IMR-90 (cell line): Measurements from ENCODE around the gene NKX6-2. TPM values are rescaled to one million over a fixed set of nuclear protein-coding genes. Genes with fewer than 3 reads are reported as not detected.

Experiments used
- ATAC-seq: fragments of 200-7000 bp; cut with Tn5 transposase; 2 replicates; pipeline ENCODE4 v1.9.1; 2020; ENCODE audit warnings: low read depth, mild to moderate bottlenecking, moderate library complexity
- BruUV-seq: library from RNA; stranded (reverse); fragments of 400-500 nt; replicated peaks from 2 replicates; lab custom pipeline; 2021; lab: Mats Ljungman, UMichigan
- CTCF ChIA-PET: fragments of 300-600 bp; formaldehyde crosslinking; extraction: SDS; loops from one replicate; lab custom pipeline; 2021; ENCODE audit warnings: antibody characterized with exemption; lab: Yijun Ruan, JAX
- POLR2A ChIA-PET: fragments of 300-600 bp; sonication (Branson Sonifier 250); formaldehyde crosslinking; loops from one replicate; lab custom pipeline; 2022; ENCODE audit warnings: antibody characterized with exemption; ENCODE audit not compliant: unreplicated experiment; lab: Charles Lee
- DNase-seq: peaks from one replicate; pipeline ENCODE4 v3.0.0; 2013
- H2AFZ ChIP-seq: replicated peaks from 2 replicates; pipeline ENCODE3; 2013; ENCODE audit warnings: low read length, mild to moderate bottlenecking; ENCODE audit not compliant: poor library complexity
- H2AK5ac ChIP-seq: 2 replicates; pipeline ENCODE4 v1.6.1; 2013; ENCODE audit warnings: low read depth, low read length, inconsistent platforms
- H2AK9ac ChIP-seq: replicated peaks from 2 replicates; pipeline ENCODE3; 2013; ENCODE audit warnings: mild to moderate bottlenecking, low read depth, low read length, moderate library complexity; ENCODE audit not compliant: poor library complexity
- H2BK120ac ChIP-seq: 2 replicates; pipeline ENCODE4 v1.6.1; 2013; ENCODE audit warnings: low read depth, low read length, inconsistent platforms
- H2BK15ac ChIP-seq: 3 replicates; pipeline ENCODE4 v1.6.1; 2013; ENCODE audit warnings: low read depth, low read length, inconsistent platforms
- H2BK20ac ChIP-seq: 2 replicates; pipeline ENCODE4 v1.6.1; 2013; ENCODE audit warnings: low read depth, mild to moderate bottlenecking, inconsistent platforms, low read length, moderate library complexity
- H2BK5ac ChIP-seq: 2 replicates; pipeline ENCODE4 v1.6.1; 2013; ENCODE audit warnings: mild to moderate bottlenecking, low read depth, low read length, inconsistent platforms; ENCODE audit not compliant: poor library complexity, severe bottlenecking
- H3K14ac ChIP-seq: replicated peaks from 2 replicates; pipeline ENCODE4 v1.6.1; 2013; ENCODE audit warnings: low read depth, low read length, inconsistent platforms
- H3K18ac ChIP-seq: 2 replicates; pipeline ENCODE4 v1.6.1; 2013; ENCODE audit warnings: low read depth, low read length, control low read depth
- H3K23ac ChIP-seq: 2 replicates; pipeline ENCODE4 v1.6.1; 2013; ENCODE audit warnings: low read depth, low read length, inconsistent platforms
- H3K27ac ChIP-seq: 2 replicates; pipeline ENCODE4 v1.5.1; 2013; ENCODE audit warnings: mild to moderate bottlenecking, control low read depth, low read length; ENCODE audit not compliant: insufficient read depth
- H3K27me3 ChIP-seq: 2 replicates; pipeline ENCODE4 v1.6.1; 2013; ENCODE audit warnings: low read length; ENCODE audit not compliant: control insufficient read depth, insufficient read depth
- H3K36me3 ChIP-seq: 2 replicates; pipeline ENCODE4 v1.6.1; 2013; ENCODE audit warnings: low read length, mixed read lengths; ENCODE audit not compliant: control insufficient read depth, insufficient read depth
- H3K4ac ChIP-seq: 2 replicates; pipeline ENCODE4 v1.6.1; 2013; ENCODE audit warnings: low read depth, low read length, inconsistent platforms
- H3K4me1 ChIP-seq: 2 replicates; pipeline ENCODE4 v1.6.1; 2013; ENCODE audit warnings: low read length, mixed read lengths; ENCODE audit not compliant: control insufficient read depth, insufficient read depth
- H3K4me2 ChIP-seq: 2 replicates; pipeline ENCODE4 v1.6.1; 2013; ENCODE audit warnings: low read depth, mild to moderate bottlenecking, control low read depth, low read length, moderate library complexity
- H3K4me3 ChIP-seq: 2 replicates; pipeline ENCODE4 v1.5.1; 2013; ENCODE audit warnings: low read depth, mild to moderate bottlenecking, control low read depth, low read length, moderate library complexity; ENCODE audit not compliant: insufficient read depth
- H3K56ac ChIP-seq: 2 replicates; pipeline ENCODE4 v1.6.1; 2013; ENCODE audit warnings: low read length, inconsistent platforms; ENCODE audit not compliant: insufficient read depth; ENCODE audit errors: extremely low read depth
- H3K79me1 ChIP-seq, 2 experiments: 2 replicates each; pipeline ENCODE4 v1.6.1; 2013; ENCODE audit warnings: low read length in 2 of 2, inconsistent platforms in 1 of 2, low read depth in 1 of 2
- H3K9ac ChIP-seq: 2 replicates; pipeline ENCODE4 v1.6.1; 2013; ENCODE audit warnings: low read depth, low read length, control low read depth
- H3K9me1 ChIP-seq: 2 replicates; pipeline ENCODE4 v1.6.1; 2013; ENCODE audit warnings: low read length, inconsistent platforms; ENCODE audit not compliant: insufficient read depth
- H3K9me3 ChIP-seq: 2 replicates; pipeline ENCODE4 v1.6.1; 2013; ENCODE audit warnings: low read length; ENCODE audit not compliant: control insufficient read depth, insufficient read depth
- H4K20me1 ChIP-seq: 2 replicates; pipeline ENCODE4 v1.6.1; 2013; ENCODE audit warnings: low read length, inconsistent platforms; ENCODE audit not compliant: insufficient read depth
- H4K5ac ChIP-seq: 2 replicates; pipeline ENCODE4 v1.6.1; 2013; ENCODE audit warnings: mild to moderate bottlenecking, low read depth, low read length, control low read depth
- H4K8ac ChIP-seq, 2 experiments: 2 replicates each; pipeline ENCODE4 v1.6.1; 2013; ENCODE audit warnings: low read depth in 2 of 2, low read length in 2 of 2, control low read depth in 1 of 2, inconsistent platforms in 1 of 2
- H4K91ac ChIP-seq: 2 replicates; pipeline ENCODE4 v1.6.1; 2013; ENCODE audit warnings: low read depth, low read length, inconsistent platforms; ENCODE audit not compliant: insufficient read depth
- BHLHE40 ChIP-seq: fragments of 150-350 bp; IDR thresholded peaks from 2 replicates; pipeline ENCODE4 v1.6.1; 2016; ENCODE audit warnings: mild to moderate bottlenecking, low read depth, low read length
- CEBPB ChIP-seq: IDR thresholded peaks from 2 replicates; pipeline ENCODE4 v1.6.1; 2012; ENCODE audit warnings: low read depth, low read length, improper control_type of control experiment
- CHD1 ChIP-seq: IDR thresholded peaks from 2 replicates; pipeline ENCODE4 v1.6.1; 2012; ENCODE audit warnings: low read depth, low read length, improper control_type of control experiment
- FOS ChIP-seq: fragments of 150-350 bp; IDR thresholded peaks from 2 replicates; pipeline ENCODE4 v1.6.1; 2016; ENCODE audit warnings: low read depth, low read length
- MAFK ChIP-seq: IDR thresholded peaks from 2 replicates; pipeline ENCODE4 v1.6.1; 2012; ENCODE audit warnings: low read depth, low read length, improper control_type of control experiment
- MAZ ChIP-seq: IDR thresholded peaks from 2 replicates; pipeline ENCODE4 v1.6.1; 2012; ENCODE audit warnings: low read depth, mild to moderate bottlenecking, low read length, improper control_type of control experiment, moderate library complexity, borderline replicate concordance
- MXI1 ChIP-seq: IDR thresholded peaks from 2 replicates; pipeline ENCODE4 v1.6.1; 2012; ENCODE audit warnings: low read depth, mild to moderate bottlenecking, low read length, moderate library complexity, borderline replicate concordance
- NFE2L2 ChIP-seq: fragments of 150-350 bp; IDR thresholded peaks from 2 replicates; pipeline ENCODE4 v1.6.1; 2016; ENCODE audit warnings: low read depth, mild to moderate bottlenecking, low read length
- POLR2A ChIP-seq: IDR thresholded peaks from 2 replicates; pipeline ENCODE4 v1.6.1; 2012; ENCODE audit warnings: mild to moderate bottlenecking, low read depth, low read length
- RAD21 ChIP-seq: IDR thresholded peaks from 2 replicates; pipeline ENCODE4 v1.6.1; 2012; ENCODE audit warnings: low read length, improper control_type of control experiment
- RCOR1 ChIP-seq: IDR thresholded peaks from 2 replicates; pipeline ENCODE4 v1.6.1; 2012; ENCODE audit warnings: mild to moderate bottlenecking, low read length, improper control_type of control experiment; ENCODE audit not compliant: insufficient replicate concordance
- RFX5 ChIP-seq: IDR thresholded peaks from 2 replicates; pipeline ENCODE4 v1.8.0; 2012; ENCODE audit warnings: low read depth, mild to moderate bottlenecking, low read length, moderate library complexity
- SMC3 ChIP-seq: fragments of 150-350 bp; IDR thresholded peaks from 2 replicates; pipeline ENCODE4 v1.6.1; 2016; ENCODE audit warnings: low read depth, mild to moderate bottlenecking, antibody characterized with exemption, low read length, moderate library complexity
- WGBS, 2 experiments: methylation state at CpG; one replicate each; pipeline versions ENCODE4 v1.1.5 to v1.1.7; 2013; ENCODE audit warnings: missing lambda C conversion rate in 2 of 2; ENCODE audit not compliant: insufficient read length in 1 of 2; ENCODE audit errors: extremely low coverage in 2 of 2; 5-methylcytosine and 5-hydroxymethylcytosine counted together
- dilution Hi-C: fragments of 300-500 bp; cut with HindIII; formaldehyde crosslinking; loops from one replicate; pipeline ENCODE4 v1.14.3; 2018; ENCODE audit warnings: low sequenced_read_pairs; ENCODE audit not compliant: unreplicated experiment
- in situ Hi-C: fragments of 300-500 bp; cut with MboI; formaldehyde crosslinking; loops from 3 replicates; pipeline ENCODE4 v1.14.3; 2019; ENCODE audit warnings: low sequenced_read_pairs, inconsistent platforms, mixed read lengths
- intact Hi-C: fragments of 100-400 bp; cut with micrococcal nuclease; formaldehyde crosslinking; loops from 2 replicates; pipeline ENCODE4 v1.10.0; 2022
- polyA plus RNA-seq, 3 experiments: library from polyadenylated mRNA; depleted of rRNA; stranded (reverse); fragments of >200 nt; gene quantifications; 2 replicates each; pipeline ENCODE4 v1.2.3, GENCODE V29; 2012; ENCODE audit warnings: low replicate concordance in 1 of 3
- total RNA-seq: library from RNA; depleted of rRNA; stranded (reverse); fragments of >200 nt; gene quantifications from 2 replicates; pipeline ENCODE4 v1.2.3, GENCODE V29; 2012
- TF ChIP-seq, protein P1 (sequence below): fragments of 150-350 bp; IDR thresholded peaks from 2 replicates; pipeline ENCODE4 v1.6.1; 2016; ENCODE audit warnings: low read depth, mild to moderate bottlenecking, low read length, moderate library complexity, borderline replicate concordance
- TF ChIP-seq, protein P2 (sequence below): fragments of 150-350 bp; IDR thresholded peaks from 2 replicates; pipeline ENCODE4 v1.6.1; 2017; ENCODE audit warnings: mild to moderate bottlenecking, antibody characterized with exemption, low read length, low read depth
- TF ChIP-seq, protein P3 (sequence below): conservative IDR thresholded peaks from 2 replicates; pipeline ENCODE4 v1.5.1; 2012; ENCODE audit warnings: mild to moderate bottlenecking, low read depth, low read length, improper control_type of control experiment

Gene NKX6-2
- total and polyA plus RNA-seq, 2 of the 4 experiments (the other 2 are of a cell fraction) = not detected

DNA sequence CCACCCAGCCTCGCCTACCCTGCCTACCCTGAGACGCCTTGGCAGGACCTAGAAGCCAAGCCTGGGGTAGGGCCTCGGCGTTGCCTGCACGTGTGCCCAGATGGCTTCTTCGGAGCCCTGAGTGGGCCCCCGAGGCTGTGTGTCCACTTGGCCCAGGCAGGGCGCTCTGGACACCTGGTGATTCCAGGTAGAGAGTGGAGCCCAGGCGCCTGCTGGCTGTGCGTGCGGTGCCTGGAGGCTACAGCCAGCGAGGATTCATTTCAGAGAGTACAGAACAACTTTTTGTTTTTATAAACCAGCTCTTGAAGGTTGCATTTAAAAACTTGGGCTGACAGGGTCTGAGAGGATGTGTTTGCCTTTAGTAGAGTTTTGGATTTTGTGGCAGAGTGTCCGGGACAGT is 40.0 kb downstream of the NKX6-2 start:
- 97% methylated on average over 8 of the region's 13 CpGs; no CpG with 5 or more reads in 1 of the 2 experiments for WGBS, 2 experiments
- ChIA-PET CTCF (no interaction called here), POLR2A (no interaction called here)
- H3K56ac ChIP-seq = no peak overlapping the region
- no peak overlapping the region for H2BK15ac ChIP-seq
- dilution Hi-C loops = no loop called here
- no peak overlapping the region for H3K14ac ChIP-seq
- H3K4ac ChIP-seq = no peak overlapping the region
- H3K4me2 ChIP-seq = no peak overlapping the region
- no peak for TF ChIP-seq BHLHE40
- TF ChIP-seq RFX5 = no peak
- no peak for TF ChIP-seq SMC3
- TF ChIP-seq CHD1 = no peak
- no peak for TF ChIP-seq FOS
- no peak for TF ChIP-seq MXI1
- no peak for TF ChIP-seq NFE2L2
- TF ChIP-seq, protein P1, sequence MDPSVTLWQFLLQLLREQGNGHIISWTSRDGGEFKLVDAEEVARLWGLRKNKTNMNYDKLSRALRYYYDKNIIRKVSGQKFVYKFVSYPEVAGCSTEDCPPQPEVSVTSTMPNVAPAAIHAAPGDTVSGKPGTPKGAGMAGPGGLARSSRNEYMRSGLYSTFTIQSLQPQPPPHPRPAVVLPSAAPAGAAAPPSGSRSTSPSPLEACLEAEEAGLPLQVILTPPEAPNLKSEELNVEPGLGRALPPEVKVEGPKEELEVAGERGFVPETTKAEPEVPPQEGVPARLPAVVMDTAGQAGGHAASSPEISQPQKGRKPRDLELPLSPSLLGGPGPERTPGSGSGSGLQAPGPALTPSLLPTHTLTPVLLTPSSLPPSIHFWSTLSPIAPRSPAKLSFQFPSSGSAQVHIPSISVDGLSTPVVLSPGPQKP = no peak
- TF ChIP-seq MAZ = no peak
- TF ChIP-seq RCOR1 = no peak
- TF ChIP-seq RAD21 = no peak
- TF ChIP-seq MAFK = no peak
- TF ChIP-seq, protein P2, sequence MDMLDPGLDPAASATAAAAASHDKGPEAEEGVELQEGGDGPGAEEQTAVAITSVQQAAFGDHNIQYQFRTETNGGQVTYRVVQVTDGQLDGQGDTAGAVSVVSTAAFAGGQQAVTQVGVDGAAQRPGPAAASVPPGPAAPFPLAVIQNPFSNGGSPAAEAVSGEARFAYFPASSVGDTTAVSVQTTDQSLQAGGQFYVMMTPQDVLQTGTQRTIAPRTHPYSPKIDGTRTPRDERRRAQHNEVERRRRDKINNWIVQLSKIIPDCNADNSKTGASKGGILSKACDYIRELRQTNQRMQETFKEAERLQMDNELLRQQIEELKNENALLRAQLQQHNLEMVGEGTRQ = no peak
- TF ChIP-seq CEBPB = no peak
- TF ChIP-seq, protein P3, sequence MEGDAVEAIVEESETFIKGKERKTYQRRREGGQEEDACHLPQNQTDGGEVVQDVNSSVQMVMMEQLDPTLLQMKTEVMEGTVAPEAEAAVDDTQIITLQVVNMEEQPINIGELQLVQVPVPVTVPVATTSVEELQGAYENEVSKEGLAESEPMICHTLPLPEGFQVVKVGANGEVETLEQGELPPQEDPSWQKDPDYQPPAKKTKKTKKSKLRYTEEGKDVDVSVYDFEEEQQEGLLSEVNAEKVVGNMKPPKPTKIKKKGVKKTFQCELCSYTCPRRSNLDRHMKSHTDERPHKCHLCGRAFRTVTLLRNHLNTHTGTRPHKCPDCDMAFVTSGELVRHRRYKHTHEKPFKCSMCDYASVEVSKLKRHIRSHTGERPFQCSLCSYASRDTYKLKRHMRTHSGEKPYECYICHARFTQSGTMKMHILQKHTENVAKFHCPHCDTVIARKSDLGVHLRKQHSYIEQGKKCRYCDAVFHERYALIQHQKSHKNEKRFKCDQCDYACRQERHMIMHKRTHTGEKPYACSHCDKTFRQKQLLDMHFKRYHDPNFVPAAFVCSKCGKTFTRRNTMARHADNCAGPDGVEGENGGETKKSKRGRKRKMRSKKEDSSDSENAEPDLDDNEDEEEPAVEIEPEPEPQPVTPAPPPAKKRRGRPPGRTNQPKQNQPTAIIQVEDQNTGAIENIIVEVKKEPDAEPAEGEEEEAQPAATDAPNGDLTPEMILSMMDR = no peak
- TF ChIP-seq POLR2A = no peak
- no peak overlapping the region for H3K18ac ChIP-seq
- no peak overlapping the region for H2AK5ac ChIP-seq
- H3K9me1 ChIP-seq = no peaks in the 10 kb centered on the region
- H3K4me1 ChIP-seq = peaks cover 9% of the 10 kb centered on the region
- H2AFZ ChIP-seq = no peak overlapping the region
- no TSS peak for BruUV-seq
- no peak overlapping the region for H2AK9ac ChIP-seq
- DNase-seq (no peak), ATAC-seq (no peak)
- H4K8ac ChIP-seq = no peak overlapping the region
- H4K5ac ChIP-seq = no peak overlapping the region
- H3K9ac ChIP-seq = no peak overlapping the region
- no peak overlapping the region for H3K27ac ChIP-seq
- no peak overlapping the region for H2BK5ac ChIP-seq
- 0 out of 2 replicates have a peak, but pooled peaks cover 2% of the 10 kb centered on the region for H3K36me3 ChIP-seq
- H4K91ac ChIP-seq = no peak overlapping the region
- H4K20me1 ChIP-seq = no peaks in the 10 kb centered on the region; the same call in 1 of the 2 replicates
- H3K4me3 ChIP-seq = no peak overlapping the region
- no peak overlapping the region for H2BK120ac ChIP-seq
- no peaks in the 10 kb centered on the region for H3K9me3 ChIP-seq
- in situ Hi-C loops = no loop called here
- H3K79me1 ChIP-seq = peaks cover 0 to 7% of the 10 kb centered on the region in 2 experiments; a peak in 1 of 4 replicates
- no peak overlapping the region for H2BK20ac ChIP-seq
- intact Hi-C loops = no loop called here
- H3K23ac ChIP-seq = no peak overlapping the region
- no peaks in the 10 kb centered on the region for H3K27me3 ChIP-seq
